HG02981 (cell line): ENCODE data around the gene GAS2L1.

Experiments used
- ATAC-seq: cut with Tn5 transposase; IDR thresholded peaks from one replicate; pipeline ENCODE4 v1.9.1; 2021; ENCODE audit warnings: mild to moderate bottlenecking, moderate library complexity; ENCODE audit not compliant: unreplicated experiment

The GAS2L1 gene

DNA sequence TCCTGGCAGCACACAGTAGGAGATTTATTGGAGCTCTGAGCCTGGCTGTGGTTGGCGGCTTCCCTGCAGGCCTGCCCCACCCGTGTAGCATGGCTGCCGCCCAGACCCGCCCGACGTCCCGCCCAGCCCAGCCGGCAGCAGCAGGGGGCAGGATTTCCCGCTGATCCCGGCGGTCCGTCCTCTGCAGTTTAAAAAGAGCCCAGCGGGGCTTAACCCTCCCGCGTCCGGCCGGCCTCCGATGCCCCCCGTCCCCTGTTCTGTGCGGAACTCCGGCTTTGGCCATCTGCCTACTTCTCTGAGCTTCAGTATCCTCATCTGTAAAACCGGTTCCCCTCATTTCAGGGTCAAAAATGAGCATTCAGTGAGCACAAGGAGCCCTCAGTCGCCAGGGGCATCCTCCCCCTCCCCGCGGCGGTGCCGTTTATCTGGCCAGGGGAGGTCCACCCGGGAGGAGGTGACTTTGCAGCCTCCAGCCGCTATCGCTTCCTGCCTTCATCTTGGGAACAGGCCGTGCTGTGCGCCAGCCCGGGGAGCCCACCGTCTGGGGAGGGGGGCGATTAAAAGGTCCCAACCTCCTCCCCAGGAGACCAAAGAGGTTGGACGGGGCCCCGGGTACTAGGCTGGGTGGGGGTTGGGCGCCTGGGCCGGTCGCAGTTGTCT is at the start of gene GAS2L1:
Gene GAS2L1 (plus strand): TSS at position 476 of the 660 bp plus-strand sequence. CDS start 1,456 bp downstream, outside the sequence.
- ATAC-seq: no peak

- no peak for ATAC-seq
Observed at GRCh38 chr22:29257751-29258181, 48.7 kb upstream of the GAS2L1 start.

- no peak for ATAC-seq
Observed at GRCh38 chr22:29258407-29259252, 47.8 kb upstream of the GAS2L1 start.

GRCh38 chr22:29259253-29259899 is 47.1 kb upstream of the GAS2L1 start:
- no peak for ATAC-seq

DNA sequence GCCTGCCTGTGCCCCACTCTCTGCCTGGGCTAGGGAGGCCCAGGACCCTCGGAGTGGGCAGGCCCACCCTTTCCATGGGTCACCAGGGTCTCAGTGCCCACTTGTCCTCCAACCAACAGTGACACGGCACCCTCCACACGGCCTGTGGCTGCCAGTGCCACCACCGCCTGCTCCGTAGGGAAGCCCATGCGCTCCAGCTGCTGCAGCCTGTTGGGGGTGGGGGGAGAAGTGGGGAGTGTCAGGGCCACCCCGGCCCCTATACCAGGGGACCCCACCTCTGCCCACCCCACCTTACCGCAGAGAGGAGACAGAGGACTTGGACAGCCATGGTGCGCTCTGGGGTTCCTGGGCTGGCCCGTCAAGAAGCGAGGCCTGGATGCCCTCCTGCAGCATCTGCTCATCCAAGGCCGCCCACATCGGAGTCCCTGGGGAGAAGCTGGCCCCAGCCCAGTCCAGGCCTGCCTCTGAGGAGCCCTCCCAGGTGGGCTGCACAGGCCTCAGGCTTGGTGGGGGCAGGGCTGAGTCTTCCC is 46.4 kb upstream of the GAS2L1 start:
- ATAC-seq: no peak

DNA sequence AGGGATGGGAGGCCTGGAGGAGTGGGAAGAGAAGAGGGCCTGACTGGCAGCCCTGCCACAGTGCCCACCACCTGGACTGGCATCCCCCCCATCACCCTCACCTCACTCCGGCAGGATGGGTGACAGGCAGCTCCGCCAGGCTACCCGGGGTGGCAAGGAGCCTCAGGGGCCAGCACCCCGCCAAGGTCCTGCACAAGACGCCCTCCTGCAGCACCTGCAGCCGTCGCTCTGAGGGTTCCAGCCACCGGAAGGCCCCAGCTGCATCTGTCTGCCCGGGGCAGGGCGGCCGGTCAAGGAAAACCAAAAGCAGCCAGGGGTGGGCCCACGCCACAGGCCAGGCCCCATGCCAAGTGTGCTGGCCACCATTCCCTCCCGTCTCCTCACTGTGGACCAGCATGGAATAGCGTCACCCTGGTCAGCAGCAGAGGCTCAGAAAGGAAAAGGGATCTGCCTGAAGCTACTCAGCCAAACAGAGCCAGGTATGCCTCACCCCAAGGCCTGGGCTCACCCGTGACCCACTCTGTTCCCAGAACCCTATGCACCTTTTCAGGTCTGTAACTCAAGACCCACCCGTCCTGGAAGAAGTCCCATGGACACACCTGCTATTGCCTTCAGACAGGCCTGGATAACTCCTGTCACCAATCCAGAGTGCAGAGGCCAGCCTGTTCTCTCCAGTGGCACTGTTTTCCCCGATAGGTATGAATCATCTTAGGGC is 45.7 kb upstream of the GAS2L1 start:
- ATAC-seq: no peak

DNA sequence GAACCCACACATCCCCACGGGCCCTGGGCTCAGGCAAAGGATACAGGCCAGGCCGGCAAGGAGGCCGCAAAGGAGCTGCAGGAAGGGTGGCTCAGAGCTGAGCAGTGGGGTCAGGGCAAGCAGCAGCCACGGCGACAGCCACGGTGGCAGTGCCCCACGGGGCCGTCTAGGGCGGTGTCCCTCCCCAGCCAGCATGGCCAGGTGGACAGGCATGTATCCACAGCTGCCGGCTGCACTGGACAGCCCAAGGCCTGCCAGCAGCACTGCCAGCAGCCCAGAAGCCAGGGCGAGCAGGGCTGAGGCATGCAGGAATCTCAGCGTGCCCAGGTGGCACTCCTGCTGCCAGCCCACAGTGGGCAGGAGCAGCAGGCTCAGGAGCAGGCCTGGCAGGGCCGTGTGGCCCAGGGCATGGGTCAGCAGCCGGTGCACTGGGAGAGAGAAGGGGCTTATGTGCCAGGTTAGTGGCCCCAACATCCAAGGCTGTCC is 42.6 kb upstream of the GAS2L1 start:
- no peak for ATAC-seq

GRCh38 chr22:29265305-29265704 is 41.1 kb upstream of the GAS2L1 start:
- no peak for ATAC-seq

- ATAC-seq: no peak
Observed at GRCh38 chr22:29265929-29266328, 40.5 kb upstream of the GAS2L1 start.

GRCh38 chr22:29266564-29267461 is 39.6 kb upstream of the GAS2L1 start:
- ATAC-seq: no peak

DNA sequence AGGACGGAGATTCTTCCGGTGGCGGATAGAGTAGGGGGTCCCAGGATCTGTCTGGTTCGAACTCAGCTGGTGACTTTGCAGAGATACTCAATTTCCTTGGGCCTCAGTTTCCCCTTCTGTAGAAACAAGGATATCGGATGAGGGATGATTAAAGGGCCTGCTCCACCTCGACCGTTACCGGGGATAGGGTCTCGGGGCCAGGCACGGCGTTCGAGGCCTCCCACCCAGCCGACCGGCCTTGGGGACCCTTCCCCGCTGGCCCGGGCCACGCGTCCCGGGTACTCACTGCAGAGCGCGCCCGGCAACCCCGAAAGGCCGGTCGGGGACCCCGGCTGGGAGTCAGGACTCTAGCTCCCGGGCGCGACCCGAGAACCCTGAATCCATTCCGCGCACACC is 39.0 kb upstream of the GAS2L1 start:
- no peak for ATAC-seq

- peak; percentile 71 for ATAC-seq
Observed at GRCh38 chr22:29267858-29268510, 38.5 kb upstream of the GAS2L1 start, which contains the start of the genes EWSR1 and RHBDD3. EWSR1 (plus strand) TSS chr22:29268268; CDS start chr22:29268337, 69 bp downstream. RHBDD3 (minus strand) TSS chr22:29267981; CDS start chr22:29265626, 2,355 bp downstream.

- peak; percentile 8 for ATAC-seq
Observed at GRCh38 chr22:29268511-29269229, 37.8 kb upstream of the GAS2L1 start.

DNA sequence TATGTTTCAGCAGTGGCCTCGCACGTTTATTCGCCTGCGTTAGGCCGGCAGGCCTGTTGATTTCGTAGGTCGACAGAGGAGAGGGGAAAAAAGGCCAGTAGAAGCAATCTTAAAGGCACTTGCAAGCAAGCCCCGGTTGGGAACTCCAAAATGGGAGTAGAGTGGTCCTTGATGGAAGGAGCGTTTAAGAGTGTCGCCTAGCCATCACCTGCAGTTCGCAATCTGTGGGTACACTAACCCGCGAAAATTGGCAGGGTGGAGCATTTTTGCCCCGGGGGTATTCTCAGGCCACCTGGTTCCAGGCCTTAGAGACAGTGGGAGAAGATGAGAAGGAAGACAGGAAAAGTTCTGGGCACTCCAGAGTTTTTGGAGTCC is 37.2 kb upstream of the GAS2L1 start:
- ATAC-seq: no peak

- no peak for ATAC-seq
Observed at GRCh38 chr22:29269731-29270474, 36.5 kb upstream of the GAS2L1 start.

DNA sequence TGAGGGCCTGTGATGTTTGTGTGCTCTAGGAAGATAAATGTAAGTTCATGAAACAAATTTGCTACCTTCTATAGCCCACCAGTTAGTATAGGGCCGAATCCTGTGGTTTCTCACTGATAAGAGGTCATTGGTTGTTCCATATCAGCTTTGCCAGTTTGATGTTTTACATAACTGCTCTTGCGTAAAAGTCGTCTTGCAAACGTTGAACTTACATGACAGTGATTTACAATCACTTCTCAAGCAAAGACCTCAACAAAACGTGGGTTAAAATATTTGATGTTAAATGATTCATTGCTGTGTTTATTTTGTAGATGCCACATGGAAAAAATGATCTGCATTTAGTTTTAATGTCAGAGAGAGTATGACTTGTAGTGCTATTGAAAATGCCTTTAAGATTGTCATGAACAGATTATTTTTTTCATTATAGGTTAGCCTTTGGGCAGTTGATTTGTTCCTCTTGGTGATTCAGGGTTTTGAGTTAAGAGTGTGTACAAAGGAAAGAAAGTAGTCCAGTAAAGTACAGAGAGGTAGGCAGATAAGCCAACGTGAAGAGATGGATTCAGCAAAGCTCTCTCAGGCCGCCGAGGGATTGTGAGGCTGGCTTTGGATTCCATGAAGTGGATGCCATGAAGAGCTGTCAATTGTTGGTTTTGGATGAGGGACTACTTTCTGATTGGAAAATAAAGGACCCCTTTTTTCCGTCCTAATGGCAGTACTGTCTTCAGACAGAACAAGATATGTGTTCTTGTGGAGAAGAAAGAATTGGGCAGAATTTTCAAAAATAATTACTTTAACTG is 35.8 kb upstream of the GAS2L1 start:
- no peak for ATAC-seq

DNA sequence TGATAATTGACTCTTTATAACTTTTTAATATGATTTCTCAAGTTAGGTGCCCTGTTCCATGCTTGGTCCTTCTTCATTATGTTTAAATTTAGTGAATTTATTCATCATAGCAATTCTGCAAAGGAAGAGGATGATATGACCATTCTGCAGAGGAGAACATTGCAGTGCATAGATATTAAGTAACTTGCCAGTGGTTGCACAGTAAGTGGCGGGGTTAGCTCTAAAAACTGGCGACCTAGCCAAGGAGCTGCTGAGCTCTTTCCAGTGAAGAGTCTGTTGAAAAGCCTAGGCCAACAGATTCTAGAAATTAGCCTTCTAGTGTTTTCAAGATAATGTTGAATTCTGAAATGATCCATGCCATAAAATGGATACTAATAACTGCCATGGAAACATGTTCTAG is 33.8 kb upstream of the GAS2L1 start:
- ATAC-seq: no peak
